Epithelial cell of proximal tubule (primary cell): ENCODE results near the gene ZNF140. TPM values are rescaled to one million over a fixed set of nuclear protein-coding genes. Genes with fewer than 3 reads are reported as not detected.

Experiments used
- DNase-seq: peaks from one replicate; pipeline ENCODE4 v3.0.0-alpha.2; 2011; ENCODE audit warnings: low read depth
- H3K4me3 ChIP-seq: 2 replicates; pipeline ENCODE4 v1.5.1; 2011; ENCODE audit warnings: low read depth, mild to moderate bottlenecking, low read length
- total RNA-seq: library from RNA; depleted of rRNA; stranded (reverse); fragments of >200 nt; gene quantifications from 2 replicates; pipeline ENCODE4 v1.2.3, GENCODE V29; 2015
- TF ChIP-seq, protein P1 (sequence below): conservative IDR thresholded peaks from 2 replicates; pipeline ENCODE4 v1.5.1; 2012; ENCODE audit warnings: low read depth, mild to moderate bottlenecking, low read length

The ZNF140 gene
- total RNA-seq: 9.0 and 9.5 TPM in 2 replicates

DNA sequence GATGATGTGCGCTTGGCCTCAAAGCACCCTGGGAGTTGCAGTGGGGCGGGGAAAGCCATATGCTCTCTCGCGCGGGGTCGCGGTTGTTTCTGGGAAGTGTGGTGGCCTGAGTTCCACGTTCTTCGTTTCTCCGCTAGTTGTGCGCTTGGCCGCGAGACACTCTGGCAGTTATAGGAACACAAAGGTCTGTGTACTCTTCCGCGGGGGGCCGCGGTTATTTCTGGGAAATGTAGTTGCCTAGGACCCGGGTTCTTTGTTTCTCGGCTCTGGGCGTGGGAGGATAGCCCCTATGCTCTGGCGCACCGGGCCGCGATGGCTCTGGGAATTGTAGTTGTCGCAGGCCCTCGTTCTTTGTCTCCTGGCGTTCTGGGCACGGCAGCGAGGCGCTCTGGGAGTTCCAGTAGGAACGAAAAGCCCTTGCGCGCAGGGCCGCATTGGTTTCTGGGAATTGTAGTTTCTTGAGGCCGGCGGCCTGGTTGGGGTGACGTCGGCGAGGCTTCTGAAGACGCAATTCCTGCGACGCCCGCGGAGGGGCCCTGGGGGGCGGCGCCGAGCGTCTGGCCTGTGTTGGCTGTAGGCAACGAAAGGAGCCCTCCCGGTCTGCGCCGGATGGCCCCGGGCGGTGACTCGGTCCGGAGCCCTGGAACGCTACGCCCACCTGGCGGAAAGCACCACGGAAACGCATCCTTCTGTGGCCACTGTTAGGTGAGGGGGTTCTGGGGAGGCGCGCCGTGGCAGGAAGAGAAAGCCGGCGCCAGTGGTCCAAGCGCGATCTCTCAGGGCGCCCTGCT, at the start of gene ZNF140:
ZNF140 (plus strand) TSS at position 556 of the 791 bp plus-strand sequence. CDS start 398 bp downstream, outside the sequence.
- DNase-seq: peak; percentile 80
- TF ChIP-seq, protein P1, sequence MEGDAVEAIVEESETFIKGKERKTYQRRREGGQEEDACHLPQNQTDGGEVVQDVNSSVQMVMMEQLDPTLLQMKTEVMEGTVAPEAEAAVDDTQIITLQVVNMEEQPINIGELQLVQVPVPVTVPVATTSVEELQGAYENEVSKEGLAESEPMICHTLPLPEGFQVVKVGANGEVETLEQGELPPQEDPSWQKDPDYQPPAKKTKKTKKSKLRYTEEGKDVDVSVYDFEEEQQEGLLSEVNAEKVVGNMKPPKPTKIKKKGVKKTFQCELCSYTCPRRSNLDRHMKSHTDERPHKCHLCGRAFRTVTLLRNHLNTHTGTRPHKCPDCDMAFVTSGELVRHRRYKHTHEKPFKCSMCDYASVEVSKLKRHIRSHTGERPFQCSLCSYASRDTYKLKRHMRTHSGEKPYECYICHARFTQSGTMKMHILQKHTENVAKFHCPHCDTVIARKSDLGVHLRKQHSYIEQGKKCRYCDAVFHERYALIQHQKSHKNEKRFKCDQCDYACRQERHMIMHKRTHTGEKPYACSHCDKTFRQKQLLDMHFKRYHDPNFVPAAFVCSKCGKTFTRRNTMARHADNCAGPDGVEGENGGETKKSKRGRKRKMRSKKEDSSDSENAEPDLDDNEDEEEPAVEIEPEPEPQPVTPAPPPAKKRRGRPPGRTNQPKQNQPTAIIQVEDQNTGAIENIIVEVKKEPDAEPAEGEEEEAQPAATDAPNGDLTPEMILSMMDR: peak; percentile 16
- H3K4me3 ChIP-seq: peak within 1 kb of the TSS; percentile 81

- DNase-seq: peak; percentile 57
- peak within 1 kb of the TSS; percentile 72 for H3K4me3 ChIP-seq
- TF ChIP-seq, protein P1: no peak
Measured at GRCh38 chr12:133037207-133038005, 43.3 kb upstream of the ZNF140 start, which contains the start of gene ZNF84. ZNF84 (plus strand) TSS chr12:133037509; CDS start chr12:133041468, 3,959 bp downstream.

- TF ChIP-seq, protein P1: no peak
- peak overlapping the region; percentile 72 for H3K4me3 ChIP-seq
- no peak for DNase-seq
Measured at GRCh38 chr12:133038118-133038709, 42.5 kb upstream of the ZNF140 start.

DNA sequence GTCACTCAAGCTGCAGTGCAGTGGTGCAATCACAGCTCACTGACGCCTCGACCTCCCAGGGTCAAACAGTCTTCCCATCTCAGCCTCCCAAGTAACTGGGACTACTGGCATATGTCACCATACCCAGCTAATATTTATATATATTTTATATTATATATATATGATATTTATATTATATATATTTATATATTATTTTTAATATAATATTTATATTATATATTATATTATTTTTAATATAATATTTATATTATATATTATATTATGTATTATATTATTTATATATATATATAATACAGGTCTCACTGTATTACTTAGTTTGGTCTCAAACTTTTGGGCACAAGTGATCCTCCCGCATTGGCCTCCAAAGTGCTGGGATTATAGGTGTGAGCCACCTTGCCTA, 34.0 kb upstream of the ZNF140 start:
- DNase-seq: no peak
- no peak overlapping the region for H3K4me3 ChIP-seq
- TF ChIP-seq, protein P1: no peak

DNA sequence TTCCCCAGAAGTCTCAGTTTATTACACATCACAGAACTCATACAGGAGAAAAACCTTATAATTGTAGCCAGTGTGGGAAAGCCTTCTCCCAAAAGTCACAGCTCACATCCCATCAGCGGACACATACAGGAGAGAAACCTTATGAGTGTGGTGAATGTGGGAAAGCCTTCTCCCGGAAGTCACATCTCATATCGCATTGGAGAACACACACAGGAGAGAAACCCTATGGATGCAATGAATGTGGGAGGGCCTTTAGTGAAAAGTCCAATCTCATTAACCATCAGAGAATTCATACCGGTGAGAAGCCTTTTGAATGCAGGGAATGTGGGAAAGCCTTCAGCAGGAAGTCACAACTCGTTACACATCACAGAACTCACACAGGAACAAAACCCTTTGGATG, 23.3 kb upstream of the ZNF140 start:
- no peak overlapping the region for H3K4me3 ChIP-seq
- DNase-seq: no peak
- TF ChIP-seq, protein P1: no peak

GRCh38 chr12:133058203-133059113, 22.3 kb upstream of the ZNF140 start:
- TF ChIP-seq, protein P1: no peak
- DNase-seq: no peak
- H3K4me3 ChIP-seq: no peak overlapping the region
